ENCODE data around the gene PKNOX2. TPM values are rescaled to one million over a fixed set of nuclear protein-coding genes. Genes with fewer than 3 reads are reported as not detected.

PKNOX2 gene
- total and polyA plus RNA-seq, 2 of the 4 experiments (the other 2 are of a cell fraction): 0.72 to 2.3 TPM

- CTCF ChIA-PET: interaction anchor here (1.6 kb wide), 1 partner anchor 9 kb away, joined by 6 read pairs; no protein-coding TSS in a partner anchor
- H4K5ac ChIP-seq (ENCODE audit: low read depth, low read length): no peak overlapping the region
- no peak overlapping the region for H2BK15ac ChIP-seq (ENCODE audit: low read depth, low read length)
- peak overlapping the region; percentile 28 for H2AFZ ChIP-seq (replicated peaks; ENCODE audit: low read length, poor library complexity)
- H2BK5ac ChIP-seq (ENCODE audit: low read depth, low read length, poor library complexity, severe bottlenecking): no peak overlapping the region
- no peak overlapping the region for H3K56ac ChIP-seq (ENCODE audit: extremely low read depth, insufficient read depth, low read length)
- H3K4me2 ChIP-seq (ENCODE audit: low read depth, low read length): no peak overlapping the region
- no peaks in the 10 kb centered on the region for H3K79me1 ChIP-seq (ENCODE audit: low read depth in 1 of 2, low read length in 2 of 2)
- no peak overlapping the region for H3K4ac ChIP-seq (ENCODE audit: low read depth, low read length)
- no peak overlapping the region for H4K8ac ChIP-seq (ENCODE audit: low read depth in 2 of 2, low read length in 2 of 2)
- in situ Hi-C loops (cut with MboI; ENCODE audit: low sequenced_read_pairs) (no loop called here), dilution Hi-C loops (cut with HindIII; ENCODE audit: low sequenced_read_pairs, unreplicated experiment) (no loop called here), intact Hi-C loops (cut with micrococcal nuclease) (no loop called here)
- peak; percentile 80 for DNase-seq
- no peaks in the 10 kb centered on the region for H3K9me3 ChIP-seq (ENCODE audit: control insufficient read depth, insufficient read depth, low read length)
- H3K4me1 ChIP-seq (ENCODE audit: control insufficient read depth, insufficient read depth, low read length): peaks cover 14% of the 10 kb centered on the region; the same call in 1 of the 2 replicates
- H3K4me3 ChIP-seq (ENCODE audit: insufficient read depth, low read depth, low read length): no peak overlapping the region
- H3K9ac ChIP-seq (ENCODE audit: low read depth, low read length): no peak overlapping the region
- no peak overlapping the region for H2BK120ac ChIP-seq (ENCODE audit: low read depth, low read length)
- H2BK20ac ChIP-seq (ENCODE audit: low read depth, low read length): no peak overlapping the region
- H4K20me1 ChIP-seq (ENCODE audit: insufficient read depth, low read length): no peaks in the 10 kb centered on the region
- POLR2A ChIA-PET (ENCODE audit: unreplicated experiment): no interaction called here
- H2AK9ac ChIP-seq (replicated peaks; ENCODE audit: low read depth, low read length, poor library complexity): no peak overlapping the region
- H3K27ac ChIP-seq (ENCODE audit: insufficient read depth, low read length): peak overlapping the region; percentile 42; the same call in 1 of the 2 replicates
- no peak overlapping the region for H3K23ac ChIP-seq (ENCODE audit: low read depth, low read length)
- TF ChIP-seq CEBPB (IDR thresholded peaks at IDR 0.05; ENCODE audit: low read depth, low read length): peak; percentile 38; the same call in 1 of the 2 replicates
- TF ChIP-seq FOS (IDR thresholded peaks at IDR 0.05; ENCODE audit: low read depth, low read length): no peak
- no peak for TF ChIP-seq RFX5 (IDR thresholded peaks at IDR 0.05; ENCODE audit: low read depth, low read length)
- TF ChIP-seq RCOR1 (IDR thresholded peaks at IDR 0.05; ENCODE audit: insufficient replicate concordance, low read length): no peak
- ATAC-seq (ENCODE audit: low read depth): peak; percentile 46
- BruUV-seq (replicated peaks): no TSS peak
- H3K27me3 ChIP-seq (ENCODE audit: control insufficient read depth, insufficient read depth, low read length): peaks cover 2% of the 10 kb centered on the region; the same call in 1 of the 2 replicates
- no peaks in the 10 kb centered on the region for H3K9me1 ChIP-seq (ENCODE audit: insufficient read depth, low read length)
- no peak overlapping the region for H2AK5ac ChIP-seq (ENCODE audit: low read depth, low read length)
- no peaks in the 10 kb centered on the region for H3K36me3 ChIP-seq (ENCODE audit: control insufficient read depth, insufficient read depth, low read length)
- no peak overlapping the region for H4K91ac ChIP-seq (ENCODE audit: insufficient read depth, low read depth, low read length)
- H3K18ac ChIP-seq (ENCODE audit: low read depth, low read length): no peak overlapping the region; the same call in 1 of the 2 replicates
- no CpG with 5 or more reads among the region's 7 CpGs for WGBS, 2 experiments (ENCODE audit: extremely low coverage in 2 of 2, insufficient read length in 1 of 2)
- H3K14ac ChIP-seq (replicated peaks; ENCODE audit: low read depth, low read length): no peak overlapping the region
Measured at GRCh38 chr11:125132596-125132995, 32.0 kb upstream of the PKNOX2 start.

Data from IMR-90 (cell line).